Skeletal muscle tissue (tissue), 4 donors: ENCODE measurements around the gene CEP83. TPM values are rescaled to one million over a fixed set of nuclear protein-coding genes. Genes with fewer than 3 reads are reported as not detected.

Source experiments
- H3K27ac ChIP-seq: one replicate; pipeline ENCODE4 v1.7.0; 2013; ENCODE audit warnings: mild to moderate bottlenecking, low read depth, low read length, inconsistent platforms
- H3K27me3 ChIP-seq, 3 donors: one replicate each; pipeline ENCODE4 v1.7.0; 2013; ENCODE audit warnings: low read length in 3 of 3; ENCODE audit not compliant: control insufficient read depth in 3 of 3, insufficient read depth in 3 of 3
- H3K36me3 ChIP-seq, 3 donors: one replicate each; pipeline ENCODE4 v1.7.0; 2013; ENCODE audit warnings: low read length in 3 of 3; ENCODE audit not compliant: control insufficient read depth in 3 of 3, insufficient read depth in 3 of 3
- H3K4me1 ChIP-seq, 3 donors: one replicate each; pipeline ENCODE4 v1.7.0; 2013; ENCODE audit warnings: low read length in 3 of 3, mild to moderate bottlenecking in 3 of 3; ENCODE audit not compliant: control insufficient read depth in 3 of 3, insufficient read depth in 3 of 3
- H3K4me3 ChIP-seq, 3 donors: one replicate each; pipeline ENCODE4 v1.7.0; 2013; ENCODE audit warnings: low read length in 3 of 3
- H3K9ac ChIP-seq, 3 donors: one replicate each; pipeline ENCODE4 v1.7.0; 2013; ENCODE audit warnings: low read length in 3 of 3, mild to moderate bottlenecking in 3 of 3, moderate library complexity in 2 of 3, low read depth in 1 of 3
- H3K9me3 ChIP-seq, 3 donors: one replicate each; pipeline ENCODE4 v1.7.0; 2013; ENCODE audit warnings: low read length in 3 of 3; ENCODE audit not compliant: control insufficient read depth in 3 of 3
- total RNA-seq: library from RNA; depleted of rRNA; stranded (reverse); fragments of >200 nt; gene quantifications from one replicate; pipeline ENCODE4 v1.2.3, GENCODE V29; 2014
- donor health status: Osteomylitis.

Gene CEP83
- total RNA-seq, 1 donor from 2014 or later, result 10.4 TPM

DNA sequence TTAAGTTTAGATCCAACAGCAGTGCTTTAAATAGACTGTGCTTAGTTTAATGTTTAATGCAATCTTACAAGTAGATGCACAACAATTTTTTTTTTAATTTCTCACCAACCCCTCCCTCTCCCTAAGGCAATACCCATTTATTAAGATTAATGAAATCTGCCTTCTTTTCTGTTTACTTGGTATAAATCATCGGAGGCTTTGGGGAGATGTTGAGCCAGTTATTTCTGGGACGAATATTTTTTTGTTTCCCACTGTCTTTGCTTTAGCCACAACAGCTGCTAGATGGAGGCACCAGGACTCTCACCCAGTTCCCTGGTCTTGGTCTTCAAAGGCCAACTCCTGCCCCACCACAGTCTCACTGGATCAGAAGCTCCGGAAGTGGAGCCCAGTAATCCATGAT, 197.9 kb downstream of the CEP83 start:
- Histone ChIP-seq H3K27ac (peak overlapping the region; percentile 92), H3K27me3 (no peaks in the 10 kb centered on the region), H3K4me3 (peak overlapping the region; percentile 65 to 88 (median 78)), H3K9ac (peak overlapping the region; percentile 81 to 84 (median 84)), H3K4me1 (peaks cover 32 to 45% (median 32%) of the 10 kb centered on the region in 3 donors), H3K36me3 (no peaks in the 10 kb centered on the region), H3K9me3 (no peaks in the 10 kb centered on the region)

DNA sequence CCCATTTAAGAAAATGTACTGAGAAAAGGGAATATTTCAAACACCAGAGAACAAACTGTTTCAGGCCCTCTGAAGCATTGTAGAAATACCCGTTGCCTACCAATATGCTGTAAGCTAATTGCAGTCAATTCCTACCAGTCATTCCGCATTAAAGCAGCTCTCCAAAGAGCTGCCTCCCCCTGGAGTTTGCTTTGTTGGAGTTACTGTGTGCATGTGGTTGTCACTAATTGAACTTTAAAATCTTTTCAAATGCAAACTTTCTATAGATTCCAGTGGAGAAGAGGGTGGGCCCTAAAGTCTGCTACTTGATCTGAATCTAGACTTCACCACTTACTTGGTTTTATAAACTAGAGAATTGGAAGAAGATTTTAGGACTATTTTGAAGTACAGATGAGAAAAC, 198.5 kb downstream of the CEP83 start:
- Histone ChIP-seq H3K4me1 (peaks cover 25 to 38% (median 28%) of the 10 kb centered on the region in 3 donors), H3K27ac (peak overlapping the region; percentile 92), H3K4me3 (no peak overlapping the region), H3K9me3 (no peaks in the 10 kb centered on the region), H3K9ac (peak overlapping the region; percentile 16 to 84 (median 84)), H3K27me3 (no peaks in the 10 kb centered on the region), H3K36me3 (no peaks in the 10 kb centered on the region)

DNA sequence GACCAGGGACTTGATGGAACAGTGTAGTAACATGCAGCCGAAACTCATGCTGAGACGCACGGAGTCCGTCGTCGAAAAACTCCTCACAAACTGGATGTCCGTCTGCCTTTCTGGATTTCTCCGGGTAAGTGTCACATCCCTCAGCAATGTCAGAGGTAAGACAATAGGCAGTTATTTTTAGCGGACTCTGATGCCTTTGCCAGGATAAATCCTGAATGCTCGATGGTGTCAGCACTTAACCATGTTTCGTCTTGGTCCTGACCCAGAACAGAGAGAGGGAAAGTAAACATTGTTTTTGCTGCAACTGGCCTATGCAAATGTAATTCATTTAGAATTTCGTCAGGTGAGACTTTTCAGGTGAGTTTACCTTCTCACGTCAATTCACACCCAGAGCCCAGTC, 198.9 kb downstream of the CEP83 start:
- Histone ChIP-seq H3K4me3 (peak overlapping the region in 2 of 3 donors; percentile 51 to 67), H3K4me1 (peaks cover 21 to 35% (median 24%) of the 10 kb centered on the region in 3 donors), H3K27ac (peak overlapping the region; percentile 92), H3K36me3 (no peaks in the 10 kb centered on the region), H3K9ac (peak overlapping the region; percentile 16 to 84 (median 40)), H3K9me3 (no peaks in the 10 kb centered on the region), H3K27me3 (no peaks in the 10 kb centered on the region)

DNA sequence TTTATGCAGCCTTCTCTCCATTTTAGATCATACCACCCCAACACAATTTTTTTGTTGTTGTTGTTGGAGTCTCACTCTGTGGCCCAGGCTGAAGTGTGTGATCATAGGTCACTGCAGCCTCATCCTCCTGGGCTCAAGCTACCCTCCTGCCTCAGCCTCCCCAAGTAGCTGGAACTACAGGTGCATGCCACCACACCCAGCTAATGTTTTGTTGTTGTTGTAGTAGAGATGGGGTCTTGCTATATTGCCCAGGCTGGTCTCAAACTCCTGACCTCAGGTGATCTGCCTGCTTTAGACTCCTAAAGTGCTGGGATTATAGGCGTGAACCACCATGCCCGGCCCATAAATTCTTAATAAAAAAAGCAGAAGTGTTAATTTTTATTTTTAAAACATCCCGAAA, 199.7 kb downstream of the CEP83 start:
- H3K9me3 ChIP-seq, result no peaks in the 10 kb centered on the region
- H3K9ac ChIP-seq, result peak overlapping the region in 1 of 3 donors; percentile 40
- no peak overlapping the region for H3K4me3 ChIP-seq
- no peaks in the 10 kb centered on the region for H3K36me3 ChIP-seq
- peak overlapping the region; percentile 92 for H3K27ac ChIP-seq
- peaks cover 17 to 30% (median 20%) of the 10 kb centered on the region in 3 donors for H3K4me1 ChIP-seq
- no peaks in the 10 kb centered on the region for H3K27me3 ChIP-seq

DNA sequence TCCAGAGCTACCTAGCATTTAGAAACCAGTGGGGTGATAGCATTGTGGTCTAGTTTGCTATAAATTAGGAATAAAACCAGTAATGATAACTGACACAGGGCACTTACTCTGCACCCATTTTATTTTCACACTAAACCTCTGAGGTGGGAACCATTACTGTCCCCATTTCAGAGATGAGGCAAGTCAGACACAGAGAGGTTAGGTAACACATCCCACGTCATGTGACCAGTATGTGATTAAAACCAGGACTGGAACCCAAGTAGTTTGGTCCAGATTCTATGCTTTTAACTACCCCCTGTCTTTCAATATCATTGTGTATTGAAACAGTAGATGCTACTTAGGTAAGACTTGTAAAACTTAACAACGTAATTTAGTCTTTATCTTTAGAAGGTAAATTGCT, 201.1 kb downstream of the CEP83 start:
- Histone ChIP-seq H3K36me3 (no peaks in the 10 kb centered on the region), H3K4me3 (no peak overlapping the region), H3K9me3 (no peaks in the 10 kb centered on the region), H3K9ac (no peak overlapping the region), H3K27me3 (no peaks in the 10 kb centered on the region), H3K4me1 (peaks cover 13 to 27% (median 20%) of the 10 kb centered on the region in 3 donors), H3K27ac (no peak overlapping the region)

Other genes with a start within 250 kb of the CEP83 start
- gene TMCC3, start 190.7 kb upstream of the CEP83 start, total RNA-seq, result 16.7 TPM